GM12892 (cell line): ENCODE results near the gene ZNF680.

ENCODE experiments used
- POLR2AphosphoS5 ChIP-seq: IDR thresholded peaks from 2 replicates; pipeline ENCODE4 v1.6.1; 2011; ENCODE audit warnings: low read depth, low read length, control low read depth
- TAF1 ChIP-seq: IDR thresholded peaks from 2 replicates; pipeline ENCODE4 v1.6.1; 2011; ENCODE audit warnings: low read depth, mild to moderate bottlenecking, control low read depth, low read length, borderline replicate concordance

DNA sequence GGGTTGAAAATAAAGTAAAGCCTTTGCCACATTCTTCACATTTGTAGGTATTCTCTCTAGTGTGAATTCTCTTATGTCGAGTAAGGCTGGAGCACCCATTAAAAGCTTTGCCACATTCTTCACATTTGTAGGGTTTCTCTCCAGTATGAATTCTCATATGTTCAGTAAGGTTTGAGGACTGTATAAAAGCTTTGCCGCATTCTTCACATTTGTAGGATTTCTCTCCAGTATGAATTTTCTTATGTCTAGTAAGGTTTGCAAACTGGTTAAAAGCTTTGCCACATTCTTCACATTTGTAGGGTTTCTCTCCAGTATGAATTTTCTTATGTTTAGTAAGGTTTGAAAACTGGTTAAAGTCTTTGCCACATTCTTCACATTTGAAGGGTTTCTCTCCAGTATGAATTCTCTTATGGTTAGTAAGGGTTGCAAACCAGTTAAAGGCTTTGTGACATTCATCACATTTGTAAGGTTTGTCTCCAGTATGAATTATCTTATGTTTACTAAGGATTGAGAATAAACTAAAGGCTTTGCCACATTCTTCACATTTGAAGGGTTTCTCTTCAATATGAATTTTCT, 41.4 kb downstream of the ZNF680 start:
- no peak for TF ChIP-seq TAF1
- no peak for TF ChIP-seq POLR2AphosphoS5
